HG02885 (cell line): ENCODE data around the gene PDE7B.

Experiments
- ATAC-seq: cut with Tn5 transposase; IDR thresholded peaks from one replicate; pipeline ENCODE4 v1.9.1; 2021; ENCODE audit warnings: mild to moderate bottlenecking; ENCODE audit not compliant: unreplicated experiment, poor library complexity

The PDE7B gene

DNA sequence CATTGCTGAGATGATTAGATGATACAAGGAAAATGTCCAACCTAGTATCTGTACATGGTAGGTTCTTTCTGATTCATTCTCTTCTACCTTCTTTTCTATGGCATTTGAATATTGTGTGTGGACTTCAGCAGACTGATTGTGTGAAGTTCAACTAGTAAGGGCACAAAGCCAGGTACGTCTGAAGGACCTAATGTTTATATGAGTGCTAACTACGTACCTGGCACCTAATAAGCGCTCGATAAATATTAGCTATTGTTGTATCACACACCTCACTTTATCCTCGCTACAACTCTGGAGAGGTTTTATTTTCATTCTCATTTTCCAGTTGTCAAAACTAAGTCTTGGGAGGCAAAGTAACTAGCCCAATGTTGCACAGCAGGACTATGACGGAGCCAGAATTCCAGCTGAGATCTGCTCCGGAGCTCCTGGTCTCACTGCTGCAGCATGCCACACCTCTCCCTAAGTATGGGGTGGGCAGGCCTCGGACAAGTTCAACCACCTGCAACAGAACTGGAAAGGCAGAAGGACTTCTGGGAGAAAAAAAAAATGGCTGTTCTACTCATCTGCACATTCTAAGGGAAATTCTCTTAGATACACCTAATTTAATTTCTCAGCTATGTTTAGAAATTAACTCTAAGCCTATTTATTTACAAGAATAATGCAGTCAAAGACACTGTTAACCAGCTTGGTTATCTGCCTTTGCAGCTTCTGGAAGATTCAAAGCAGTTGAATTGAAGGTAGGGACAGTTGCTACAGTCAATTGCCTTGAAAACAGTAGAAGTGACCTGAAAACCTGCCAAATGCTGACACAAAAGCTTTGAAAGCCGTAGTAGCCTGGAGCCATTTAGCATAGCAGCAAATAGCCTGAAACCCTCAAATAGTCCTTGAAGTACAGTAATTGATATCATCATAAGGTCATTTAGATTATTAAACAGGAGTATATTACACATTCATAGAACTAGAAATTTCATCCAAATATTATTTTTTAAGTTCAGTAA, 165.0 kb downstream of the PDE7B start:
- ATAC-seq, result no peak

DNA sequence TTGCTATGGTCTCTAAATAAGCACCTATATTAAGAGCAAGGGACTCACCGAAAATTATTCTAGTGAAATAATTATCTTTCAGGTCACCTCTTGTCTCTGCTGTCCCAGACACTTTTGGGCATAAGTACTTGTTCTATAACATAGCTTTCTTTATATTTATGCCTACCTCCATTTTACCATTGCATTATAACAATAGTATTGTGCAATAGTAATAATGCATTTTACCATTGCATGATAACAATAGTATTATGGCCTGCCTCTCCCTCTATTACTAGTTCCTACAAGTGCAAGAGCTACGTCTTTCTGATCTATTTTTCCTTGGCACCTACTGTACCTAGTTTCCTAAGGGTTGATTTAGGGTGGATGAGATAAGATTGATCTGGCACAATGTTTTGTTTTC, 169.2 kb downstream of the PDE7B start:
- ATAC-seq, result no peak

DNA sequence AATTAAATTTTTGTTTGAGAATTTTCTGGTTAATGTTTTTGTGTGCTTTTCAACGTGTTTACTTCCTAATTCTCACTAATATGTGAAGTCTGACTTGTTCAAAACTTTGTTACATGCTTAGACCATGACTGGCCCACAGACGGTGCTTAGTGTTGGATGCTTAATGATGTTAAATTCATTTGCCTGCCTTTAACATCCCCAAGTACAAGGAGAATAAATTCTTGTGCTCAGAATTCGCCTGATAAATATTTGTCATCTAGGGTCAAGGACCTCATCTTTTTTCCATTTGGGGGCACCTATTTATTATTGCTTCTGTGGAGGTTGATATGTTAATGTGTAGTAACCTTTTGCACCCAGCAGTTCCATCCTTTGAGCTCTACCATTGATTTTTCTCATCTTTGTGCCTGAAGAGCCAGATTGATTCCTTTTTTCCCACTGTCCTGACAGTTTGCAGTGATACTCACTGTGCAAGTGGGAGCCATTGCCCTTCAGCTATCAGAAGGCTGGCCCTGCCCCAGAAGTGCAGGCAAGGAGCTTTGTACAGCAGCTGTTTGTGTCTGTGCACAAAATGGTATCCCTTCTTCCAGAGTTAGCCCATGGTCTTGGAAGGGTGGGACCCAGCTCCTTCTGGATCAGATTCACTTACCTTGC, 170.8 kb downstream of the PDE7B start:
- ATAC-seq, result no peak

DNA sequence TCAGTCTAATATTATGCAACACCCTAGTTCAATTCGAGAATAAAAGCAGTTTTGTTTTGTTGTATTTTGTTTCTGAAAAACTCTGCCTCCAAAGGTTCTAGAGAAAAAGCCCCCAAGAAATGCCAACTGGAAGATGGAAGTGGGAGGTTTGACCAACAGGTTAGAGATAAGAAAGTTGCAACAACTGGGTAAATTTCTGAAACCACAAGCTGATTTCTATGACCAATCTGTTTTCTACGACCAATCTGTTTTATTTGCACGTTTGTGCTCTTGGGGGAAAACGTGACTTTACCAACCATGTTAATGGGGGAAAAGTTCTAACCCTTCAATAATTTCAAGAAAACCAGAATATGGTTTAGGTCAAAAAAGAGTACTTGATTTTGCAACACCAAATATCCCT, 173.2 kb downstream of the PDE7B start:
- no peak for ATAC-seq

DNA sequence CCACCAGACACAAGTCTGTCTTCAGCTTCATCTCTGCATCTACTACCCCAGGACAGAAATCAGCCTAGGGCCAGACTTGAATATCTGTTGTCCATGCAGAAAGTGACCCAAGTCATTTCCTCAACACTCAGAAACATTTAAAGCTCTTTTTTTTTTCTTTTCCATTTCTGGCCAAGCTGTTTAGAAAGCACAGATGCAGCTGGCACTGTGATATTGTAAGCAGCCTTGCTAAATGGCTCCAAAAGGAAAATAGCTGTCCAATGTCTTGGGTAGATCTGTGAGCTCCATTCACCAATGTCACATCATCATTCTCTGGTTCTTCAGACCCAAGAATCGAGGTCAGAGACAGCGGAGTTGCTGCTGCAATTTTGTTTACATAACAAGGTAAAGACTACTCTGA, 174.2 kb downstream of the PDE7B start:
- ATAC-seq, result no peak

DNA sequence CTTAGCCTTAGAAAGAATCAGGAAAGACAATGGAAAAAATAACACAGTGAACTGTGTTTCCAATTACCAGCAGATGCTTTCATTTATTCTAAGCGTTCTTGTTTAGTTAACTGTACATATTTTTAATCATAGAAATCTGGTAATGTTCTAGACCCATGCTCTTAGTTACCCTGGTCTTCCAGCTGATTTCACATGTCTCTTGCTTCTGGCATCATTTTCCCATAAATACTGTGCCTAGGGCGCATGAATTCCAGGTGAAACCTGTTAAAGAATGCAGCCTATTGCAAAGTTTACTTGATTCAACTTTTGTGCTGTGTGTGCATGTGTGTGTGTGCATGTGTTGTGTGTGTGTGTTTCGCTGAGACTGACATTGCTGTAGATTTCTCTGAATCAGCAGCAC, 178.6 kb downstream of the PDE7B start:
- ATAC-seq, result no peak

DNA sequence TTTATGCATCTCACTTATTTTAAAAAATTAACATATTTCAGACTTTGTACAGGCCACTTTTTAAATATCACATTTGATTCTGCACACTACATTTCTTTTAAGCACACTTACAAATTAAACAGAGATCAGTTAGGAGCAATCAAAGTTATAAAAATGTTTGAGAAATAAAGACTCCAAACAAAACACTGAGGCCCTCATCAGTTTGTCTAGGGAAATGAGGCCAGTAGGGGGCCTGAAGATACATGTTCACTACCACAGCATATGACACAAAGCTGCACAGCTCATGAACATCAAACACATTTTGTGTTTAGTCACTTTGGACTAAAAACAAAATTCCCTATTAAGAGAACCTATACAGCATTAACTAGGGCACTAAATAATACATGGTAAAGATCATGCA, 180.5 kb downstream of the PDE7B start:
- ATAC-seq, result no peak

DNA sequence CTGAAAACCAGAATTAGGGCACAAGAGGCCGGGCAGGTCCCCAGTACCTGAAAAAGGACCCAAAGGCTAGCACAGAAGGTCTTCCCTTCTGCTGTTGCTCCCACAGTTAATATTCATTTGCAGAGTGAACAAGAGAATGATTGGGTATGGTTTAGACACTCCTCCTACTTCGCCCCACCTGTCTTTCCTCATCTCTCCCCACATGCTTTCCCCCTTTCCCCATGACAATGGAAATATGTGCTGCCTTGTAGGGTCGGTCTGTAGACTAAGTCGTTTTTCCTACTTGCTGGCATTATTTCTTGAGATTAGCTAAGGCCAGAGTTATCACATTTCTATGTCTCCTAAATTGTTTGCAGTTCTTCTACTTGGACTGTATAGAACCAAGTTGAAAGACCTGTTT, 181.9 kb downstream of the PDE7B start:
- ATAC-seq, result no peak

DNA sequence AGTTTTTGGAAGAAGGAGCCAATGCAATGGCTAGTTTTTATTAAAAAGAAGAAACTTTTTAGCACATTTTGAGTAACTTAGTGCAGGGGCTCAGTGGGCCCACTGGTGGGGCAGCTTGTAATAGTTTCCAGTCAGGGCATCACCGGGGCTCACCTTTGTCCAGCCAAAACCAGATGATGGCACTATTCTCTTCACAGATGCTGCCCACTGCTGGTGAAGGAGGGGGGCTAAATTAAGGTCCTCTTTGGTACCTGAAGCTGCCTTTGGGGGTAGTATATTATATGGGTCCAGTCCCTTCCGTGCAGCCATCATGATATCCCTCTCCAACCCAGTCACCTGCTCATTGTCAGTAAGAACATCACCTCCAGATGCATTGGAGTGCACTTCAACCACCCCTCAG, 182.9 kb downstream of the PDE7B start:
- no peak for ATAC-seq

DNA sequence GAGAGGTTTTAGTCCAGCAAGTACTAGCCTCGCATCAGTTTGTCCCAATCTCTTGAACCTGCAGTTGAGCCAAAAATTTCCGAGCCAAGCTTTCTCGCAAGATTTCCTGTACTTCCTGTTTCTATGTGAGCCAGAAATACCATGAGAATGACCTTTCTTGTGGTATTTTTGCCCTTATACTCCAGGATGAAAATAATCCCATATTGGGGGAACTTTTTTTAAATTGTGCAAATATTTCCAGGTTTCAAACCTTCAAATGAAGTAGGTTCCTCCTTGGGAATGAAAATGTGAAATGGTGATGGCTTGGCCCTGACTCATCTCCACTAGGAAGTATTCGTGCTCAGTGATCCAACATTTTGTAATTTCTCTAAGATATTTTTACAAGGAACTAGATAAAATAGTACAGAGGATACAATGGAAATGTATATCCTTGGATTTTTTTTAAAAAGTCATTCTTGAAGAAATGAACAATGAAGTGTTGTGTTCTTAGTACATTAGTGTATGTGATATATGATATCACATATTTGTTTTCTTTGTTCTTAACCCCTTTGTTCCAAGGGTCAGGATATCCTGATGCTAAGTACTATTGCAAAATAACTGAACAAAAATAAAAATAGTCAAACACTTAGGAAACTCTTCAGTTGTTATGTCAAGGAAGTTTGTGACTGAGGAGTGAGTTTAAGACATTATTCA, 184.0 kb downstream of the PDE7B start:
- ATAC-seq, result no peak

DNA sequence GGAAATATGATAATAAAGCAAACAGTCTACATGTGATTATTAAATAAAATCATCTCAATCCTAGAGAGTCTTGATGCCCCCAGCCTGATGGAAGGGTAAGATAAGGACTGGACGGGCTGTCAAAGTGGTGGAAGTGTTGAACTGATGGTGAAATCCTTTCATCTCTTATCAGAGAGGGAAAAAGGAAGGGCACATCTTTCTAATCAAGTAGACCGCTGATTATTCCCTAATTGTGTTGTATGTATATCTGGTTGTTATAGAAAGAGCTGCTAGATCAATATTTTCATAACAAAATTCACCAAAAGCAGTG, 184.5 kb downstream of the PDE7B start:
- no peak for ATAC-seq

DNA sequence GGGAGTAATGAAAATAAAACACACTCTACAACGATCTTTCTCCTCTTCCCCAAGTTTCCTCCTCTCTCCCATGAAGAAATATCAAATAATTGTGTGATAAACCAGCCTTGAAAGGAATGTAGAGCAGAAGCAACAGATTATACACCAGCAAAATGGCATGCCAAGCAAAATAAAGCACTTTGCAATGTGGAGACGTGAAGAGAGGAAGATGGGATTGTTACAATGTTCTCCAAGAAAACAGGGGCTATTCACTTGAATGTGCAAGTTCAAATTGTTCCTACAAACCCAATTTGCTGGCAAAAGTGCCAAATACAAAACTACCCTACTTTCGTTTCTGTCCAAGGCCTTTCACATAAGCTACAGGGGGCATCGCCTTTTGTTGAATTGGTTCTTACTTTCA, 185.1 kb downstream of the PDE7B start:
- ATAC-seq, result no peak

DNA sequence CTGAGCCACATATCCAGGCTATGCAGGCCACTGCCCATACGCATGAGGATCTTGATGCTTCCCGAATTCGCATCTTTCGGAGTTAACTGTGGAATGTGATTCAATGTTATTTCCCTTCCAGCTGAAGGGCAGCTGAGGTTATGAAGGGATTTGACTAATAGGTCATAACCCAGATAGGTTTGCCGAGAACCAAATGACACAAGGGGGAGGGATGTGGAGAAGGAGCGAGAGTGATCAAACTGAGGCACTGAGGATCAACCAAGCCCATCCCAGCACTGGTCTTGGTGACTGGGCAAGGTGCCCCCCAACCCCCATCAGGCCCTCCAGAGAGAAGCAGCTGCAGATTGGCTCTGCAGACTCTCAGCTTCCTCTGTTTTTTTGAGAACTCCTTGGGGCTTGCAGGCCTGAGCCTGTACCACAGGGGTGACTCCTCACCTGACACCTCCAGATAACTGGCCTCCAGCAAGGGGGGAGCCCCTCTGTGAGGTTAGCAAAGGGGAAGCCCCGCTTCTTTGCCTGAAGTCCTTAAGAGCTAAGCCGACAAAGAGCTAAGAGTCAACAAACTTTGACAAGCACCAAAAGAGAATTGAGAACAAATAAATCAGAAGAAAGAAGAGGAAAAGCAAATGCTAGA, 185.9 kb downstream of the PDE7B start:
- peak; percentile 59 for ATAC-seq

DNA sequence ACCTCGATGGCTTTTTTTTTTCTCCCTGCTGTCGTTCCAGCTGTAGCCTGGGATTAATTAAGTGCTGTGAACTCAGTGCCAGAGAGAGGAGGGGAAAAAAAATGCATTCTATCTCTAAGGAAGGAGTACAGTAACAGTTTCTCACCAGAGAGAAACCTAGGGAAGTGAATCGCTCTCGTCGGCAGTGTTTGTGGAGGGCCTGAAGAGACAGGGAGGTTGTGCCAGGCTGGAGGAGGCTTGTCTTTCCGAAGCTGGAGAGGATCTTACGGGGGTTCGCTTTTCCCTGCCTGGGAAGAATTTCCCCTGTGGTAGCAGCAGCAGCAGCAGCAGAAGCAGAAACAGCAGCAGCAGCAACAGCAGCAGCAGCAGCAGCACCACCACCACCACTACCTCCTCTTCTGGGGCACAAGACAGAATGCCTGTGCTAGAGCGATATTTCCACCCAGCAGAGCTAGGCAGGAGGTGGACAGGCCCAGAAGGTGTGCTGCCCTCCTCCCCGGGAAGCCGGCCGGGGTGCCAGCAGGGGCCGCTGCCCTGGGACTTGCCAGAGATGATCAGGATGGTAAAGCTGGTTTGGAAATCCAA, 186.5 kb downstream of the PDE7B start:
- no peak for ATAC-seq

DNA sequence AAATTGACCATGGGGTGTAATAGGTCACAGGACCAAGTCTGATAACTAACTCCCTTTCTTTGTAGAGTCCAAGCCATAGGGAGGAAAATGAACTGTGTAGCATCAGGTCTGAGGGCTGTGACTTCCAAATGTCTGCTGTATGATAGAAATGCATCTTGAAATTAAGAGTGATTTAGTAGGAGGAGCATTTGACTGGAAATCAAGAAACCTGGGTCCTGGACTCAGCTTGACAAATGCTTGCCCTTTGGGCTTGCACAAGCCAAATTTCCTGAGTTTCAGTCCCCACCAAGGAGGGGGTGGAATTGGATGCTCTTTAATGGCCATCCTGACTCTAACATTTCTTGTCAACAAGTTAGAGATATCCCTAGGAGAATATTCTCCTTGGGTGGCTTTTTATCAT, 187.0 kb downstream of the PDE7B start:
- no peak for ATAC-seq

DNA sequence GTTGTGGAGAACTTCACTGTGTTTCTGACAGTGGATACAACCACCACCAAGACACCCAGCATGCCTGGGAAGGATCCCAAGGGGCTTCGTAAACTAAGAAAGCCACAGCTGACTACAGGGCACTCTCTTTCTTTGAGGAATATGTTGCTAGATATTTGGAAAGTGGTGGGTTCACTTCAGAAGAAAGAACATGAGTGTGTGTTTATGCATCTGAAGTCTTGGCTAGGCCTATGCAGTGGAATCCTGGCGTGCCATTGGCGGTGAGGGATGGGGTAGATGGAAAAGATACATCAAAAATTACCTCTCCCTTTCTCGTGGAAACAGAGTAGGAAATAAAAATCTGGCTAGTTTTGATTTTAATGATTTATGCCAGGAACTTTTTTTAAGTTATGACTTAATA, 187.7 kb downstream of the PDE7B start:
- no peak for ATAC-seq

DNA sequence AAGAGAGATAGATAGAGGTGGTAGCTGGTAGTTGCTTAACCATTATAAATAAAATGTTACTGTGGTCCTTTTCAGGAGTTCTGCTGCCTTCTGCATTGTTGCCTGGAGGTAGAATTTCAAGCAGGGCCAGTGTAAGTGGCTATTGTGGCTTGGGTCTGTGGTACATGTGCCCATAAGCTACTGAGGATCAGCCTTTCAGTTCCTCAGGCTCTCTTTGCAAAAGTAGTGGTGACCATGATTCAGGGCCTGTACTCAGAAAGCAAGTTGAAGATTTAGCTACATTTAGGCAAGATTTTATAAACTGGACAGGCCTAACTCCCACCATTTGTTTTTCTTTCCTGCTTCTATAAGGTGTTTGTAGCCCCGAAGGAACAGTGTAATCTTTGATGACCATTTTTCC, 199.0 kb downstream of the PDE7B start:
- no peak for ATAC-seq

DNA sequence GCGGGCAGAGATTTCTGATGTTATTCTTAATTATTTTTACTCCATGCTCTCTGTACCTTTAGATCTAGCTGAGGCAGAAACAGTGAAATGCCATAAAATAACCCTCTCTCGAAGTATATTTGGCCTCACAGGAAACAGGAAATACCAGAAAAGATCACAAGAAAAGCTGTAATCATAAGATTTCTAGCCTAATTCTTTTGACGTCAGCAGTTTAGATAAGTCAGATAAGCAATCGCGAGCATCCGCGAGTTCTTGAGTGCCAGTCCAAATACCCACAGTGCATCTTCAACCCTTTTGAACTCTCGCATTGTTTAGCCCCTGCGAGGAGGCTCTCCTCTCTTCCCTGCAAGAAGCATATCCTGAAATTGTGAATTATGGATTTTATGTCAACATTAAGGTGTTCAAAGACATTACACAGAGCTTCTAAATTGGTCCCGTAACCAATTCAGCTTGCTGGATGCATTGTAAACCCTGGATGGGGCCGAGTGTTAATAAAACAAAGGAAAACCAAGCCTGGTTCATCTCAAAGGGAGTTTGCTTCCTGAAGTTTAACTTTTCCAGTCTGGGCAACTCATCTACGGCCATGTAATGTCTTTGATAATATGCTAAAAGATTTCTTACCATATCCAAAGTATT, 199.8 kb downstream of the PDE7B start:
- no peak for ATAC-seq

DNA sequence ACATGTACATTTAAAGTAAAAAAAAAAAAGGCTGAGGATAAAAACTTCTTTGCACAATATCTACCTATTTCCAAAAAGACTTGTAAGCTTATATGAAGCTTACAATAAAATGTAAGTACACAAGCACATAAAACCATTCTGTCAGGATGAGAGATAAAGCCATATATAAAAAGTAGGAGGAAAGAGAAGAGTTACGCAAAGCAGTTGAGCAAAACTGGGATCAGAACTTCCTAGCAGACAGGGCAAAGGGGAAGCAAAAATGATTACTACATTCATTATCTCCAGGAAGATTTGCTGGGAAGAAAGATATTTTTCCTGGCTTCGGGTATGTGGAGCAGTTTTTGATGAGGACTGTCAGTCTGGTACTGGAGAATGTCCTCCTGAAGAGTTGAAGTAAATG, 200.5 kb downstream of the PDE7B start:
- ATAC-seq, result no peak

DNA sequence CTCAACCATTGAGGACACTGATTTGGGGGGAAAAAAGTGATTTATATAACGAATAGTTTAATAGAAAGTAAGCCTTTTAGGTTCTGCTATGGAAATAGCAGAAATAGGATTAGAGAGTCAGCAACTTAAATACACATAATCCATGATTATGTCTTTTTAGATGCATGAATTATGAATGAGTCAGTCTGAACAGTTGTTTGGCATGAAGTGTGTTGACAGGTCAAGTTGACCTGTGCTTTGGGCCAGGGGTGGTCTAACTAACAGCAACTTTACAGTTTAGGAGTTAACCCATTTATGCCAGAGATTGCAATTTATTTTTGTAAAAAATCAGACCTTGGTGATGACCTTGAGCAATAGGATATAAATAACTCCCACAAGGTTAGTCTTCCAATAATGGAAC, 207.4 kb downstream of the PDE7B start:
- no peak for ATAC-seq
